Lung (tissue), 12 donors: Measurements from ENCODE around the gene SETBP1. TPM values are rescaled to one million over a fixed set of nuclear protein-coding genes. Genes with fewer than 3 reads are reported as not detected.

Source experiments
- ATAC-seq: fragments of 200-7000 bp; cut with Tn5 transposase; one replicate; pipeline ENCODE4 v1.9.1; 2020; ENCODE audit warnings: moderate number of reproducible peaks; ENCODE audit not compliant: insufficient read depth, low FRiP score
- DNase-seq, 3 donors: peaks; one replicate each; pipeline ENCODE4 v3.0.0-alpha.2; 2013 to 2017
- H3K27ac ChIP-seq, 2 donors: one replicate each; pipeline ENCODE4 v1.5.1; 2013; ENCODE audit warnings: mild to moderate bottlenecking in 2 of 2, moderate library complexity in 2 of 2, control low read depth in 1 of 2, inconsistent platforms in 1 of 2, low read depth in 1 of 2, low read length in 1 of 2
- H3K27me3 ChIP-seq, 3 donors: one replicate each; pipeline ENCODE4 v1.5.1; 2013; ENCODE audit warnings: low read length in 2 of 3; ENCODE audit not compliant: control insufficient read depth in 3 of 3, insufficient read depth in 3 of 3
- H3K36me3 ChIP-seq, 4 donors: one replicate each; pipeline ENCODE4 v1.5.1; 2013; ENCODE audit warnings: low read length in 4 of 4, mild to moderate bottlenecking in 1 of 4, moderate library complexity in 1 of 4; ENCODE audit not compliant: control insufficient read depth in 4 of 4, insufficient read depth in 4 of 4
- H3K4me1 ChIP-seq, 5 donors: one replicate each; pipeline ENCODE4 v1.5.1; 2013; ENCODE audit warnings: low read length in 5 of 5, mild to moderate bottlenecking in 2 of 5, moderate library complexity in 1 of 5; ENCODE audit not compliant: control insufficient read depth in 5 of 5, insufficient read depth in 5 of 5
- H3K4me3 ChIP-seq: one replicate; pipeline ENCODE4 v1.5.1; 2013; ENCODE audit warnings: mild to moderate bottlenecking, control low read depth, moderate library complexity
- H3K9ac ChIP-seq, 2 donors: one replicate each; pipeline ENCODE4 v1.5.1; 2013; ENCODE audit warnings: low read length in 2 of 2, control low read depth in 1 of 2; ENCODE audit not compliant: insufficient read depth in 1 of 2
- H3K9me3 ChIP-seq, 4 donors: one replicate each; pipeline ENCODE4 v1.5.1; 2013; ENCODE audit warnings: low read length in 3 of 4, mild to moderate bottlenecking in 1 of 4, moderate library complexity in 1 of 4; ENCODE audit not compliant: control insufficient read depth in 4 of 4, insufficient read depth in 3 of 4
- CTCF ChIP-seq: IDR thresholded peaks from 2 replicates; pipeline ENCODE4 v1.5.1; 2012; ENCODE audit warnings: mild to moderate bottlenecking; ENCODE audit errors: control extremely low read depth, extremely low read depth
- WGBS, 2 donors: extraction: QIAGEN DNeasy Blood & Tissue Kit; methylation state at CpG; one replicate each; pipeline ENCODE4 v1.1.7; 2013; 5-methylcytosine and 5-hydroxymethylcytosine counted together
- polyA plus RNA-seq, 2 donors: library from polyadenylated mRNA; stranded (reverse); fragments of 200-250 nt; gene quantifications; one replicate each; pipeline ENCODE4 v1.2.1, GENCODE V29; 2013
- total RNA-seq, 2 donors: library from RNA; depleted of rRNA in 1 of 2; stranded (reverse); fragments of >200 nt in 1 of 2; gene quantifications; one replicate each; pipeline ENCODE4 v1.2.1, GENCODE V29; 2014 to 2021
- donor health status: control.
- donor health status: control.
- donor health status: Bipolar disorder and iron deficiency.
- donor health status: healthy.
- donor health status: DM: yes; HTN: yes; CAD: no.

SETBP1 gene
- total and polyA plus RNA-seq, 4 donors = 1.6 to 43.8 (median 16.6) TPM

GRCh38 chr18:44777457-44778192 lies 96.9 kb downstream of the SETBP1 start:
- peak; percentile 18 to 58 (median 52) for DNase-seq
- ATAC-seq = no peak

GRCh38 chr18:44778788-44779187 lies 98.1 kb downstream of the SETBP1 start:
- WGBS, 2 donors = 79 to 92% methylated on average over 6 of the region's 6 CpGs
- H3K27me3 ChIP-seq = no peaks in the 10 kb centered on the region
- no peak for ATAC-seq
- no peak for DNase-seq
- no peaks in the 10 kb centered on the region for H3K36me3 ChIP-seq
- no peak overlapping the region for H3K4me3 ChIP-seq
- no peak overlapping the region for H3K9ac ChIP-seq
- H3K4me1 ChIP-seq = peaks cover 0 to 48% (median 18%) of the 10 kb centered on the region in 5 donors
- TF ChIP-seq CTCF = no peak
- H3K9me3 ChIP-seq = no peaks in the 10 kb centered on the region
- H3K27ac ChIP-seq = no peak overlapping the region

More at GRCh38 chr18:44777457-44778192, 96.9 kb downstream of the SETBP1 start:
- Histone ChIP-seq H3K4me3 (no peak overlapping the region), H3K9ac (no peak overlapping the region), H3K27me3 (no peaks in the 10 kb centered on the region), H3K27ac (peak overlapping the region in 1 of 2 donors; percentile 60), H3K9me3 (no peaks in the 10 kb centered on the region), H3K36me3 (no peaks in the 10 kb centered on the region), H3K4me1 (peaks cover 0 to 48% (median 18%) of the 10 kb centered on the region in 5 donors)
- WGBS, 2 donors = 80 to 89% methylated on average over 10 of the region's 10 CpGs
- TF ChIP-seq CTCF = no peak

GRCh38 chr18:44779753-44780292 lies 99.1 kb downstream of the SETBP1 start:
- ATAC-seq (no peak), DNase-seq (peak in 1 of 3 donors; percentile 33)
- Histone ChIP-seq H3K36me3 (no peaks in the 10 kb centered on the region), H3K9ac (no peak overlapping the region), H3K4me3 (no peak overlapping the region), H3K27ac (peak overlapping the region in 1 of 2 donors; percentile 26), H3K27me3 (no peaks in the 10 kb centered on the region), H3K9me3 (no peaks in the 10 kb centered on the region), H3K4me1 (peaks cover 0 to 56% (median 18%) of the 10 kb centered on the region in 5 donors)
- no peak for TF ChIP-seq CTCF
- 87 to 99% methylated on average over 11 of the region's 11 CpGs for WGBS, 2 donors
